ENCODE data around the gene SLC6A12. TPM values are rescaled to one million over a fixed set of nuclear protein-coding genes. Genes with fewer than 3 reads are reported as not detected.

SLC6A12 gene
- total RNA-seq, 1 donor from 2014 or later: not detected

DNA sequence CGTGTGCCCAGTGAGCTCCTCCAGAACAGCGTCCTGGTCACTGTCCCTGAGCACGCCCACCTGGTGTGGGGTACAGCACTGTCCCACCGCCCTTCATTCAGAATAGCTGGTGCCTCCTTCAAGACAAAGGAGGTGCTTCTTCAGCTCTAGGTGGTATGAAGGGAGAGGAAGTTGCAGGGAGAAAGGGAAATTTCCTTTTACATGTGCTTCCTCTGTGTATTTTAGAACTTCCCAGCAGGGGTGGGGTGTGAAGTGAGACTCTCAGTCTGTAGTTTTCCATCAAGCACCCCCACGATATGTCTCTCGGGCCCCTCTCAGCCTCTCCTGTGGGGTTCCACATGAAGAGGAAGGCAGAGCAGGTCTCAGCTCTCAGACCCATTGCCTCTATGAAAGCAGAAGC, 1.2 kb upstream of the SLC6A12 start:
- DNase-seq: no peak
- no peaks in the 10 kb centered on the region for H3K9me3 Mint-ChIP-seq
- no peak overlapping the region for H3K4me3 Mint-ChIP-seq
- no peak overlapping the region for H3K27ac Mint-ChIP-seq
- H3K36me3 Mint-ChIP-seq (ENCODE audit: low read depth): no peaks in the 10 kb centered on the region
- peaks cover 10% of the 10 kb centered on the region for H3K27me3 Mint-ChIP-seq
- no peaks in the 10 kb centered on the region for H3K4me1 Mint-ChIP-seq
- intact Hi-C loops (cut with micrococcal nuclease): no loop called here

DNA sequence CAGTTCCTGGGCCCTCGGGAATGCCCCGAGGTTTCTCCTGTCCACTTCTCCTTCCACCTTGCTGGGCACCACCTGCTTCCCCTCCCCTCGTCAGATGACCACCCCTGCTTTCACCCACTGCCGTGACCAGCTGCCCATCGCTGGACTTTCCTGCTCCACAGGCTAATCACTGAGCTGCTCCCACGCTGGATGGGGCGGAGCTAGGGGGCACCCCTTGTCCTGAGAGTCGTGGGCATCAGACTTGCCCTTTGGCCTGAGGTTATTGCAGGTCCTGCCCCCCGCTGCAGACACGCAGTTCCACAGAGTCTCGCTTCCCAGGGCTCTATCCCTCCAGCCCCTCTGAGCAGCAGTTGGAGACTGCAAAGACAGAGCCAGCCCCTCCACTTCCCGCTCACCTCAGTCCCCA, 427 bp downstream of the SLC6A12 start:
- H3K9me3 Mint-ChIP-seq: no peaks in the 10 kb centered on the region
- no peak for DNase-seq
- intact Hi-C loops (cut with micrococcal nuclease): no loop called here
- H3K4me1 Mint-ChIP-seq: no peaks in the 10 kb centered on the region
- peaks cover 8% of the 10 kb centered on the region for H3K27me3 Mint-ChIP-seq
- no peaks in the 10 kb centered on the region for H3K36me3 Mint-ChIP-seq (ENCODE audit: low read depth)
- peak overlapping the region; percentile 47 for H3K27ac Mint-ChIP-seq
- no peak overlapping the region for H3K4me3 Mint-ChIP-seq

DNA sequence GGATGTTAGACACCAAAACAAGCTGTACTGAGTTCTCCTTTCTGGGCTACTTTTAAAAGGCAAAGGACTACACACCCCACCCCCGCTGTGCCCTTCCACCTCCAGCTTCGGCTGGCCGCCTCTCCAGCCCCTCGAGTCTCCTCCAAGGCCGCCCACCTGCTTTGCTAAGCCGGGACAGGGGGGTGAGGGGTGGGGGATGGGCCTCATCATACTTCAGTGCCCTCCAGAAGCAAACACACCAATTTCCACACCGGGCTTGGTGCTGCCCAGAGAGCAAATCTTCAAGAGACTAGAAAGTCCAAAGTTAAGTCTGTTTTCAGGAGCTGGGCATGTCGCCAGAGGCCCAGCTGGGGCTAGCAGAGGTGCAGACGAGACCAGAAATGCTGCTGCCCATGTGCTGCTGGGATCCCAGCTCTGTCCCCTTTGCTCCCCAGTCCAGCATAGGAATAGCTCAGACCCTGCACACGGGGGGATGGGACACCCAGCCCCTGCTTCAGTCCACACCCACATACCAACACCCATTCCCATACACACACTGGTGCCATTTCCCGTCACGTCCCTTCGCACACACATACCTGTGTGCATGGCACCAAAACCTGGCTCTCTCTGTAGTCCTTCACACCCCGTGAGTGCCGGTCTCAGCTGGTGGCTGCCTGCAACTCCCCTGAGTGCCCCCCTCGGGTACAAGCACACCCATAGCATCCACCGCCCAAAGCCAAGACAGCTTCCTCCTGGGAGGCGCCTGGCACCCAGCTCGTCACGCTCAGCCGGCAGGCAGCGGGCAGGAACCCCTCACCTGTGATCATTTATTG, 1.0 kb downstream of the SLC6A12 start:
- Mint-ChIP-seq H3K27ac (no peak overlapping the region), H3K36me3 (ENCODE audit: low read depth) (no peaks in the 10 kb centered on the region)

DNA sequence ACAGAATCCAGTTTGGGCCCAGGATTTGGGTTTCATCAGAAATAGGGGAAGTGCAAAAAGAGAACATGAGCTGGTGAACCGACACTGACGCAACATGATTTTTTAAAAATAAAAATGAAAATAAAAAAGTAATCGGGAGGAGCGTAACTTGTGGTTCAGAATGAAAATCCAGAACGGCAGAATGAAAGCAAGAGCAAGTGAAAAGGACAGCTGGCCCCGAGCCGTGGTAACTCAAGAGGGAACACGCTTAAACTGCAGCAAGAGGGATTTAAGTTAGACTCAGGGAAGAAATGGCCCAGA, 1.6 kb downstream of the SLC6A12 start:
- Mint-ChIP-seq H3K4me3 (no peak overlapping the region), H3K36me3 (ENCODE audit: low read depth) (no peaks in the 10 kb centered on the region), H3K9me3 (no peaks in the 10 kb centered on the region), H3K27me3 (peaks cover 8% of the 10 kb centered on the region), H3K4me1 (no peaks in the 10 kb centered on the region), H3K27ac (no peak overlapping the region)
- no peak for DNase-seq
- intact Hi-C loops (cut with micrococcal nuclease): no loop called here

More for the DNA sequence above, 1.0 kb downstream of the SLC6A12 start:
- H3K27me3 Mint-ChIP-seq: peaks cover 8% of the 10 kb centered on the region
- no peaks in the 10 kb centered on the region for H3K9me3 Mint-ChIP-seq
- DNase-seq: no peak
- H3K4me3 Mint-ChIP-seq: no peak overlapping the region
- H3K4me1 Mint-ChIP-seq: no peaks in the 10 kb centered on the region
- intact Hi-C loops (cut with micrococcal nuclease): no loop called here

DNA sequence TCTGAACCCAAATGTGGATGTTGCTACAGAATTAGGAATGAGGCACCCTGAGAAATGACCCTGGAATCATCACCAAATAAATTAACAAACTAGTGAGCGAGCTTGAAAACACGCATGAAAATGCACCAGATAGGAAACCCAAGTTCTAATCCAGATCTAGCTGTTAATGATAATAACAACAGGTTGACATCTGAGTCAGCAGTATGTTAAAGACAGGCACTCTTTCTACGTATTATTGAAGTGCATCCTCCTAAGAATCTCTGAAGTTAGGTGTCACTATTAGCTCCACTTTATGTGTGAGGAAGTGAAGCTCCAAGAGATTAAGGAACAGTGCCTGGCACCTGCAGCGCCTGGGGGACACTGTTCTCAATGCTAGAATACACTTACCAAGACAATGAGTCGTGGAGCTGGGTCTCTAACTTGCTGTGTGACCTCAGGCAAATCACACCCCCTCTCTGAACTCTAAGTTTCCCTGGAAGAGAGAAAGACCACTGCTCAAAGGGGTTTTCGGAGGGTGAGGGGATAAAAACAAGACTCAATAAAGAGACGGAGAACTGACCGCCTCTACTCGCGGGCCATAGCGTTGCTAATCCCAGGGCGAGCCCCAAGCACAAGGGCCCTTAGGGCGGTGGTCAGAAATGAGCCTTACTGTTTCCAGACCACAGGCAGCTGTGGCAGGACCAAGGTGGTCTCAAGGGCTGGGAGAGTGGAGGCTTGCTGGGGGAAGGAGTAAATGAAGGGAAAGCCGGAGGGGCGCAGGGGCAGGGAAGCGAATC, 2.1 kb downstream of the SLC6A12 start:
- no peak for DNase-seq
- H3K27me3 Mint-ChIP-seq: peaks cover 8% of the 10 kb centered on the region
- intact Hi-C loops (cut with micrococcal nuclease): no loop called here
- no peak overlapping the region for H3K4me3 Mint-ChIP-seq
- H3K4me1 Mint-ChIP-seq: no peaks in the 10 kb centered on the region
- H3K9me3 Mint-ChIP-seq: no peaks in the 10 kb centered on the region
- H3K36me3 Mint-ChIP-seq (ENCODE audit: low read depth): no peaks in the 10 kb centered on the region
- no peak overlapping the region for H3K27ac Mint-ChIP-seq

DNA sequence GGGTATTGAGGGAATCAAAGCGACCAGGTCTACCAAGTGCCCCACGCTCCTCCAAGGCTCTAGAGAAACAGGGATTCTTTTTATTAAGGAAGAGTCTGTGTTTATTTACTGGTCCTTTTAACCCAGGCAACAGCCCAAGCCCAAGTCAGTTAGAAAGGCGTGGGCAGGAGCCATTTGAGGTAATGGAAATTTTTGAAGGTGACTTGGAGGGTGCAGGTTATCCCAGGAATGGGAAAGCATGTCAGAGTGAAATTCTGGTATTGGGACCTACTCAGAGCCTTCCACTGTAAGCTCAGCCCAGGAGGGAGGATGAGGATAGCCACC, 2.9 kb downstream of the SLC6A12 start:
- Mint-ChIP-seq H3K27me3 (peaks cover 8% of the 10 kb centered on the region), H3K9me3 (no peaks in the 10 kb centered on the region), H3K4me1 (no peaks in the 10 kb centered on the region), H3K36me3 (ENCODE audit: low read depth) (no peaks in the 10 kb centered on the region), H3K27ac (no peak overlapping the region), H3K4me3 (no peak overlapping the region)
- intact Hi-C loops (cut with micrococcal nuclease): no loop called here
- DNase-seq: no peak

DNA sequence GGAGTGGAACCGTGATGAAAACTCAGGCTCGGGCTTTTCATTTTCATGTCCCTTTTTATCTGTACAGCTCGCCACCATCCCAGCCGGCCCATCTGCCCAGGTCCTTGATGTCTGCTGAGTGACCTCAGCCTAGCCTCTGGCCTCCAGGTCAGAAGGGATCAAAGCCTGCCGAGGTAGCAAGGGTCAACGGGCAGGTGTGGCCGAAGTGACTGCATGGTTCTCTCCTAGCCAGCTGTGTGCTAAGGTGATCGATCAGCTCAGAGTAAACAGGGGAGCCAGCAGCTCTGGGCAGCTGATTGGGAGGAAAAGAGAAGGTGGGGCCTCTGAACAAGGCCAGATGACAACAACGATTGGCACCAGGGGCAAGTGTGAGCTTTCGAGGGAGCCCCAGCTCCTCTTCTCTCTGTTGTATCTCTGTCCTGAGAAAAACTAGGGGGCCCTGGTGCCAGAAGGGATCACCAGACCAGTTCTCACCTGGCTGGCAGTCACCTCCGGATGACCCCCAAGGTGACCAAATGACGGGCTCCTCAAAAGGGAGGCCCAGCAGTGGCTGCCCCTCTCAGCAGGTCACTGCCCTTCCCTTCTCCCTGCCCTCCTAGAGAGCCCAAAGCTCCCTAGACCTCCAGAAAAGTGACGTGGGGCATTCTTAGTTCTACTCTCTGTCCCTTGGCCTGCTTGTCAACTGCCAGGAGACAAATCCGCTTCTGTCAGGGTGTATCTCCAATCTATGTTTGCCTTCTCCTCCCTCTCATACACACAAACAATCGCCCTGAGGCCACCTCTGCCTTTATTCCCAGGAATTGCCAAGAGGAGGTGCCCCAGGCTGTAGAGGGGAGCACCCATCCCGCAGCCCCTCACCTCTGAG, 3.4 kb downstream of the SLC6A12 start:
- H3K27me3 Mint-ChIP-seq: peaks cover 10% of the 10 kb centered on the region
- intact Hi-C loops (cut with micrococcal nuclease): no loop called here
- H3K4me1 Mint-ChIP-seq: no peaks in the 10 kb centered on the region
- no peak overlapping the region for H3K27ac Mint-ChIP-seq
- no peak for DNase-seq
- no peaks in the 10 kb centered on the region for H3K36me3 Mint-ChIP-seq (ENCODE audit: low read depth)
- no peak overlapping the region for H3K4me3 Mint-ChIP-seq
- no peaks in the 10 kb centered on the region for H3K9me3 Mint-ChIP-seq

DNA sequence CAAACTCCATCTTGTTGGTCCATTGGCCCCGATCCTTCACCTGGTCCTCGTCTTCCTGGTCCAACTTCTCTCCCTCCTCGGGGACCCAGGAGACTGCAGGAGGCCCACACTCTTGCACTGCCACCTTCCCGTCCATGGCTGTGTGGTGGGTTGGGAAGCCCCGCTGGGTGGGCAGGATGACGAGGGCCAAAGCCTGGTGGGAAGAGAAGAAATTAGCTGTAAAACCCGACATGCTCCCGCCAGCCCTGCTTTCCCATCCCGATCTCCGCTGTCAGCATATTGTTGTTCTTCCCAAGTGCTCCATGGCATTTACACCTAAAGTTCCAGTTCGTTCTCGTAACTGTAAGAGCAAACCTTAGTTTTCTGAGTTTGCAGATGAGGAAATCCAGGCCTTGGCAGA, 4.1 kb downstream of the SLC6A12 start:
- no peak for DNase-seq
- no peaks in the 10 kb centered on the region for H3K36me3 Mint-ChIP-seq (ENCODE audit: low read depth)
- H3K4me1 Mint-ChIP-seq: no peaks in the 10 kb centered on the region
- no peaks in the 10 kb centered on the region for H3K9me3 Mint-ChIP-seq
- H3K4me3 Mint-ChIP-seq: no peak overlapping the region
- no peak overlapping the region for H3K27ac Mint-ChIP-seq
- H3K27me3 Mint-ChIP-seq: peaks cover 14% of the 10 kb centered on the region
- intact Hi-C loops (cut with micrococcal nuclease): no loop called here

DNA sequence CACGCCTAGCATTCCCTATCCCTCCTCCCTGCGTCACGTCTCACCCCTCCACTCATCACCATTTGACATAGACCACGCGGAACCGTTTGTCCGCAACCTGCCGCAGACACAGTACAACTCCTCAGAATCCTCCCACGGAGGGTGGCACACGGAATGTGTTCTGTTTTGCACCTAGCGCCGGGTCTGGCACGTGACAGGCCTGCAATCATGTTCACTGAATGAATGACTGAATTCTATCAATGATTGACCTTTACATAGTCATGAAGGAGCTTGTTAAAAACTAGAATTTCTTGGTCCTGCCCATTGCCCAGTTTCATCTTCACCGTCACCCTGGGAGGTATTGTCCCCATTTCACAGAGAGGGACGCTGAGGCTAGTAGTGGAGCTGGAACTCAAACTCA, 4.7 kb downstream of the SLC6A12 start:
- Mint-ChIP-seq H3K27me3 (peaks cover 17% of the 10 kb centered on the region), H3K4me3 (no peak overlapping the region), H3K4me1 (no peaks in the 10 kb centered on the region), H3K36me3 (ENCODE audit: low read depth) (no peaks in the 10 kb centered on the region), H3K9me3 (no peaks in the 10 kb centered on the region), H3K27ac (no peak overlapping the region)
- no peak for DNase-seq
- intact Hi-C loops (cut with micrococcal nuclease): no loop called here

DNA sequence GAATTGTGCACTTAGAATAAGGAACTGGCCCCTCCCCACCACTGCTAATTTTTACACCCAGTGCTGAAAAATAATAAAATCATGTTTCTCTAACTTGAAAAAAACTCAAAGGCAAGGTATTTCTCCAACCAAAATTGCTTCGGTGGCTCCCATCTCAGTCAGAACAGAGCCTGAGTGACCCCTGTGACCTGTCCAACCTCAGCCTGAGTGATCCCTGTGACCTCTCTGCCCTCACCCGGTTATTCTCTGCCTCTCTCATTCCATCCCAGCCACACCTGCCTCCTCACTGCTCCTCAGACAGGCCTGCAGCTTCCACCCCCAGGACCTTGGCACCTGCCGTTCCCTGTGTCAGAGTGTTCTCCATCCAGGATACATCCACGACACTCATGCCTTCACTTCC, 5.1 kb downstream of the SLC6A12 start:
- Mint-ChIP-seq H3K27me3 (peaks cover 17% of the 10 kb centered on the region), H3K27ac (no peak overlapping the region), H3K36me3 (ENCODE audit: low read depth) (no peaks in the 10 kb centered on the region), H3K4me3 (no peak overlapping the region), H3K9me3 (no peaks in the 10 kb centered on the region), H3K4me1 (no peaks in the 10 kb centered on the region)
- intact Hi-C loops (cut with micrococcal nuclease): no loop called here
- DNase-seq: no peak

DNA sequence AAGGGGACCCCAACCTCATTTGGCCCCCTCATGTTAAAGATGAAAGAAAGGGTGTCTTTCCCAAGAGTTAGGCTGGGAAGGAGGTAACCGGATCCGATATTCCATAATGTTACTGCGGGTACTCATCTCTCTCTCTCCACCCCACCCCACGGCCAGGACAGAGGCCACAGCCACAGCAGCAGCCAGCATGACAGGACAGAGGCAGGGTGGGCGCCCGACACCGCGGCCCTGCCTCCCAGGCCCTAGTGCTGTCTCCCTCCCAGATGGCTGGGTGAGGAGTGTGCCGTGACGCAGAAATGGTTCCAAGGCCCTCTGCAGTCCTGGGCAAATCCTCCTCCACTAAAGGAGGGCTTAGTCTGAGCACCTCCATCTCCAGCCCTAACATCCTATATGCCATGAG, 6.2 kb downstream of the SLC6A12 start:
- H3K4me3 Mint-ChIP-seq: no peak overlapping the region

DNA sequence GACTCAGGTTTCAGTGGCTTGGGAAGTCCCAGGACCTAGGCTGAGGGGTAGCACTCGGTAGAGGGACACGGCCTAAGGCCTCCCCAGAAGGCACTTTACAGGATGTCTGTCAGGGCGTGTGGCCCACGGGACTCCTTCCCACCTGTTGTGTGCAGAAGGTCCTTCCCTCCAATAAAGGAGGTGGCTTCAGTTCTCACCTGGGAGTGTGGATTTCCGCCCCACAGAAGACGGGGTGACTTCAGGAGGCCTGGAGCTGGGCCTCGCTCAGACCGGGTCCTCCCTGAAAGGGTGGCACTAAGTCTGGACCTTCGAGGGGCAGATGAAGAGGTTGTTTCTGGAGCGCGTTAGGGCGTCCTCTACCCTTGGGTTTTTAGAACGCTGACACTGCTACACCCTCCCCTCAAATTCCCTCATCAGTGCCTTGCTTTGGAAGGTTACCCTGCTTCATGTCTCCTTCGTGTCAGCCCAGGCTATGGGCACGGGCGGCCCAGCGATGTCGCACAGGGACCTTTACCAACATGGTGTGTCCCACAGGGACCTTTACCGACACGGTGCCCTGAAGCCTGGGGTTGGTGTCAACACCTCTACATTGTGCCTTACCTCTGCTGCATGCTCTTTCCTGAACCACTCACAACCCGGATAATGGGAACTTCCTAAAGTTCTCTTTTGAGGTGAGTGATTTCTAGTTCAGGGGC, 7.1 kb downstream of the SLC6A12 start:
- H3K27me3 Mint-ChIP-seq: peaks cover 22% of the 10 kb centered on the region
- H3K4me3 Mint-ChIP-seq: no peak overlapping the region
- no peaks in the 10 kb centered on the region for H3K4me1 Mint-ChIP-seq
- no peaks in the 10 kb centered on the region for H3K9me3 Mint-ChIP-seq
- intact Hi-C loops (cut with micrococcal nuclease): no loop called here
- DNase-seq: no peak
- H3K36me3 Mint-ChIP-seq (ENCODE audit: low read depth): no peaks in the 10 kb centered on the region
- no peak overlapping the region for H3K27ac Mint-ChIP-seq

More for the DNA sequence above, 6.2 kb downstream of the SLC6A12 start:
- H3K9me3 Mint-ChIP-seq: no peaks in the 10 kb centered on the region
- intact Hi-C loops (cut with micrococcal nuclease): no loop called here
- H3K27me3 Mint-ChIP-seq: peaks cover 16% of the 10 kb centered on the region
- no peak overlapping the region for H3K27ac Mint-ChIP-seq
- no peaks in the 10 kb centered on the region for H3K4me1 Mint-ChIP-seq
- no peaks in the 10 kb centered on the region for H3K36me3 Mint-ChIP-seq (ENCODE audit: low read depth)
- no peak for DNase-seq

DNA sequence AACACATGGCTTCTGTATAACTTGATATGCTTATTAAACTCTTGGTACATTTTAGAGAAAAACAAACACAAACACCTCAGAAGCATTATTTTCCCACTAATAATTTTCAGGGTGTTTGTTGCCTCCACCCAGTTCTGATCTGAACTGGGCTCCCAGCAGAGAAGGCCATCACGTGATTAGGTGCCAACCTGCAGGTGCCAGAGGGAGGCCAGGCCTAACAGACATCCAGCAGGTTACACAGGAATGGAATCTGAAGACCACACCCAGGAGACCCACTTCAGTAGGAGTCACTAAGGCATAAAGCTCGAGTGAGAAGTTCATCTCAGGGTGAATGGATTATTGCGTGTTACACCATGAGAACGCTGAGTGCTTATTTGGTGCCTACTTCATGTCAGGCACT, 8.9 kb downstream of the SLC6A12 start:
- H3K27me3 Mint-ChIP-seq: peaks cover 30% of the 10 kb centered on the region
- DNase-seq: no peak
- no peaks in the 10 kb centered on the region for H3K9me3 Mint-ChIP-seq
- intact Hi-C loops (cut with micrococcal nuclease): no loop called here
- H3K4me3 Mint-ChIP-seq: no peak overlapping the region
- no peaks in the 10 kb centered on the region for H3K4me1 Mint-ChIP-seq
- no peak overlapping the region for H3K27ac Mint-ChIP-seq
- no peaks in the 10 kb centered on the region for H3K36me3 Mint-ChIP-seq (ENCODE audit: low read depth)

Measured in activated CD4-positive, alpha-beta T cell treated with anti-CD3 and anti-CD28 coated beads, Interleukin-2, amount 10 ng/mL, durations not matched to agents 24 days and 14 days (primary cell).